NCI-H460 (cell line): ENCODE data around the gene APOL5. TPM values are rescaled to one million over a fixed set of nuclear protein-coding genes. Genes with fewer than 3 reads are reported as not detected.
A peak's percentile ranks its signal among the peaks of the same experiment; 100 is the strongest.
"Not testable (repeated sequence)": the region's sequence is repeated elsewhere in the genome, so short reads cannot be mapped to it uniquely, and the experiment has no call there.

Experiments
- DNase-seq: peaks from one replicate; pipeline ENCODE4 v3.0.0-alpha.2; 2016; ENCODE audit warnings: low read depth; ENCODE audit errors: extremely low read depth
- total RNA-seq: library from RNA; depleted of rRNA; stranded (reverse); fragments of >200 nt; shearing (Covaris generic); gene quantifications from 2 replicates; pipeline ENCODE4 v1.2.3, GENCODE V29; 2014

APOL5 gene
- total RNA-seq, 1 experiment from 2014 or later, result not detected

- no peak for DNase-seq
These were observed 9.2 kb upstream of the APOL5 start for GRCh38 chr22:35708453-35708852.

- DNase-seq, result no peak
These were observed 8.8 kb upstream of the APOL5 start for GRCh38 chr22:35708917-35709316.

GRCh38 chr22:35711336-35711735, 6.3 kb upstream of the APOL5 start:
- DNase-seq, result no peak

GRCh38 chr22:35712672-35713071, 5.0 kb upstream of the APOL5 start:
- no peak for DNase-seq

DNA sequence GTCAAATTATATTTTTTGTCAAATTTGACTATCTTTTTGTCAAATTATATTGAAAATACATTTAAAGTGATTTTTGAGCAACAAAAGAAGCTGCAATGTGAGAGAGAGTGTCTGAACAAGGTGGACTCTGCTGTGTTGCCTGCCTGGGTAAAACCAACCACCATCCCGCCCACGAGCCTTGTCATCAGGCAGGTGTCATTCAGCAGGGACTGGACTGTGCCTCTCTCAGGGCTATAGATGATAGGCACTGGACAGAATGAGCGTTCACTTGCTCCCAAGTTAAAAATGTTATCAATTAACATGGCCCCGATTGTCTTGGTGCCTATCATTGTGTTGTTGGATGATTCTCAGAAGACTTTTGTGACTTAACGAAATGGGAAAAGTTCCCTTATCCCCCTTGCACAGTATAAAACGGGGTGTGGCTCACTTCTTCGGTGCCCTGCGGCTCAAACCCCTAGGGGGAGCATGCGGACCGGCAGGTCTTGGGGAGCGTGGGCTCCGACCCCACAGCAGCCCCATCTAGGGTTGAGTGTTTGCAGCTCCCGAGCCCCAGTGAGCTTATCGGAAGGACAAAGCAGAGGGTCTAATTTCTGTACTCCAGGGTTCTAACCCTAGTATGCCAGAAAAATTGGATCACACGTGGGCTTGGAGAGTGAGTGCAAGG, 1.7 kb downstream of the APOL5 start:
- DNase-seq, result no peak

- no peak for DNase-seq
These were observed 4.3 kb downstream of the APOL5 start for GRCh38 chr22:35721960-35722359.

GRCh38 chr22:35725521-35725920, 7.8 kb downstream of the APOL5 start:
- no peak for DNase-seq

DNA sequence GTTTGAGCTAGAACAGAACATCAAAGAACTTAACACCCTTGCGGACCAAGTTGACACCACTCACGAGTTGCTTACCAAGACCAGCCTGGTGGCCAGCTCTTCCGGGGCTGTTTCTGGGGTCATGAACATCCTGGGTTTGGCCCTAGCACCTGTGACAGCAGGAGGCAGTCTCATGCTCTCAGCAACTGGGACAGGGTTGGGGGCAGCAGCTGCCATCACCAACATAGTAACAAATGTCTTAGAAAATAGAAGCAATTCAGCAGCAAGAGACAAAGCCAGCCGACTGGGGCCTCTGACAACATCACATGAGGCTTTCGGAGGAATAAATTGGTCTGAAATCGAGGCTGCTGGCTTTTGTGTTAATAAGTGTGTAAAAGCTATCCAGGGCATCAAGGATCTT, 8.7 kb downstream of the APOL5 start:
- no peak for DNase-seq

DNA sequence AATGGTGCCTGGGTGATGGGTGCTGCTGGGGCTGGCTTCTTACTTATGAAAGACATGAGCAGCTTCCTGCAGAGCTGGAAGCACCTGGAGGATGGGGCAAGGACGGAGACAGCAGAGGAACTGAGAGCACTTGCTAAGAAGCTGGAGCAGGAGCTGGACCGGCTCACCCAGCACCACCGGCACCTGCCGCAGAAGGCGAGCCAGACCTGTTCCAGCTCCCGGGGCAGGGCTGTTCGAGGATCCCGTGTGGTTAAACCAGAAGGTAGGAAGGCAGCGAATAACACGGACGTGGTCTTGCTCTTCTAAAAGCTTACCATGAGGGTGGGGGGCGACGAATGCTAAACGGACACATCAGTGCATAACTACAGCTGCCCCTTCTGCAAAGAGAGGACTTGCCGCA, 9.3 kb downstream of the APOL5 start:
- DNase-seq, result no peak

- peak; percentile 1 for DNase-seq
These were observed 9.8 kb downstream of the APOL5 start for GRCh38 chr22:35727436-35727835.

DNA sequence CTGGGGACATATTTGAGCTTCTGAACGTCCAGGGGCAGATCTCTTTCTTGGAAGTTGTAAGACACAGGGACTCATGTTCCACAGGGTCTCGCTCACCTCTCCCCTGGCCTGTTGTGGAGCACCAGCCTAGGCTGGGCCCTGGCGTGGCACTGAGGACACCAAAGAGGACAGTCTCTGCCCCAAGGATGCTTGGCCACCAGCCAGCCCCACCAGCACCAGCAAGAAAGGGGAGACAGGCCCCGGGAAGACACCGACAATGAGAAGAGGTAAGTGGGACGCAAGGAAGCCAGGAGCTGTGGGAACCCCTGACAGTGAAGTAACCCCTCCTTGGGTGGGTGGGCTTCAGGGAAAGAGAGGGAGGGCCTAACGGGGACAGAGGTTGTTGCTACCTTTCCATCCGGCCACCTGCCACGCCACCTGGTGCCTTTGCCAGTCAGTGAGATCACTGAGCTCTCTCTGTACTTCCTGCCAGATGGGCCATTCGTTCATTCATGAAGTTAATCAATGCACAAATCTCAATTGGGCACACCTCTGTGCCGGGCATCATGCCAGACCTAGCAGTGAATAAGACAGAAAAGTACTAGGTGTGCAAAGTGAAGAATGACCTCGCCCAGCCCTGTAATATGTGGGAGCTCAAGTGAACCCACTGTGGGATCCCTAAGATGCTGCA, 11.1 kb downstream of the APOL5 start:
- no peak for DNase-seq

GRCh38 chr22:35729309-35729698, 11.6 kb downstream of the APOL5 start:
- DNase-seq, result no peak

GRCh38 chr22:35731321-35731720, 13.6 kb downstream of the APOL5 start:
- no peak for DNase-seq

DNA sequence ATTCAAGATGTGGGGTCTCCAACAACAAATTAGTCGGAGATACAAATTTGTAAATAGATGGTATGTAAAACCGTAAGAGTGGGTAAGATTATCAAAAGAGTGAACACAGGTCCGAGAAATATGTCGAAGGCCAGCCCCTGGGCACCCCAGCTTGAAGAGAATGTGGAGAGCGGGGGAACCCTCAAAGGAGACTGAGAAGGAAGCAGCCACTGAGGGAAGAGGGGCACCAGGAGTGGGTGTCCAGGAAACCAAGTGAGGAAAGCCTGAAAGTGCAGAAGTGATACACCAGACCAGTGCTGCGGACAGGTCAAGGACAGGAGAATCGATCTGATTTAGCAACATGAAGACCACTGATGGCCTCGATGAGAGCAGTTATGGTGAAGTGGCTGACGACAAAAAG, 14.4 kb downstream of the APOL5 start:
- no peak for DNase-seq

DNA sequence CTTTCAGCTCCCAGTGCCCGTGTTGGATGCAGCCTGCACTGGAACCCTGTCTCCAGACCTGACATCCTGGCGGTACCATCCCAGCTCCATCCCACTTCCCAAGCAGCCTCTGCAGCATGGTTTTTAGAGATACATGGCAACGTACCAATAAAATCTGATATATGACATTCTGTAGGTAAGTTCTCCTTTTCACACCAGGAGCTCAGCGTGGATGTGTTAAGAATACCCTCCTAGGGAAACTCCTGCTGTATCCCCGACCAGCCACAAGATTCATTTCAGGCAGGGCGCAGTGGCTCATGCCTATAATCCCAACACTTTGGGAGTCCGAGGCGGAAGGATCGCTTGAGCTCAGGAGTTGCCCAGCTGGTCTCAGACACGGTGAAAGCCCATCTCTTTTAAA, 15.4 kb downstream of the APOL5 start:
- DNase-seq, result no peak

- no peak for DNase-seq
These were observed 16.3 kb downstream of the APOL5 start for GRCh38 chr22:35733791-35734516.

DNA sequence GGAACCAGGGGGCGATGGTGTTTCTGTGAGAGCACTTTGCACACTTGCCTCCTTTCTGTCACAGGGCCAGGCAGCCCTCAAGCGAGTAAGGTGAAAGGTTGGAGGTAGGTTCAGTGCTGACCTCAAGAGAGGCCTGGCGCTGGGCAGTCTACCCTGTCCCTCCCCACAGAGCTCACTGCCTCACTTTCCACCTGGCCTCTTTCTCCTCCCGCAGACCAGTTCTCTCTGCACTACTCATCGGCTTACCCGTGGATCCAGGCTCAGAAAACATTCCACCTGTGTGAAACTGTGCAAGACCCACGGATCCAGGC, 16.8 kb downstream of the APOL5 start:
- DNase-seq, result no peak

- DNase-seq, result no peak
These were observed 17.9 kb downstream of the APOL5 start for GRCh38 chr22:35735542-35735941.

- no peak for DNase-seq
These were observed 18.5 kb downstream of the APOL5 start for GRCh38 chr22:35736166-35736565.

DNA sequence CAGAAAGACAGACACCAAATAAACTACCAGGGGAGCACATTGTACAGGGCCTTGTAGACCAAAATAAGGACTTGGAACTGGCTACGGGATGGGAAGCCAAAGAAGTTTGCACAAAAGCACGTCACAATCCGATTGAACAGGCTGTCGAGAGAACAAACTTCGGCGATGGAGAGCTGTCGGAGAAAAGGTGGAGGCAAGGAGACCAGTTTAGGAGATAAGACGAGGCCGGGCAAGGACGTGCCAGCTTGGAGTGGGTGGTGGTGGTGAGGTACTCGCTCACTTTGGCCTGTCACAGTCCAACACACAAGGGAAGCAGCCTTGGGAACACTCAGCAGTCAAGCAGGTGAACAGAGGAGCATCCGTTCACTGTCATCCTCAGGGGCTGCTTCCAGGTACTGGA, 19.0 kb downstream of the APOL5 start:
- DNase-seq, result no peak

DNA sequence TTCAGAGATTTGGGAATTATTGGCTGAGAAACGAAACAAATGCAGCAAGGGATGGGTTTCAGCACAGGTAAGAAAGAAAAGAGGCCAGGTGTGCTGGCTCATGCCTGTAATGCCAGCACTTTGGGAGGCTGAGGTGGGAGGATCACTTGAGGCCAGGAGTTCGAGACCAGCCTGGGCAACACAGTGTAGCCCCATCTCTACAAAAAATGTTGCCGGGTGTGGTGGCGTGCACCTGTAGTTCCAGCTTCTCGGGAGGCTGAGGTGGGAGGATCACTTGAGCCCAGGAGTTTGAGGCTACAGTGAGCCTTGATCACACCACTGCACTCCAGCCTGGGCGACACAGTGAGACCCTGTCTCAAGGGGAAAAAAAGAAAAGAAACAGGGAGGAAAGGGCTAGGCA, 20.2 kb downstream of the APOL5 start:
- not testable (repeated sequence) for DNase-seq
